Tibial nerve (tissue), 4 donors: ENCODE data around the gene BEAN1. TPM values are rescaled to one million over a fixed set of nuclear protein-coding genes. Genes with fewer than 3 reads are reported as not detected.
A peak's percentile ranks its signal among the peaks of the same experiment; 100 is the strongest.

Source experiments
- DNase-seq, 2 donors: peaks; one replicate each; pipeline ENCODE4 v3.0.0-alpha.2; 2019; ENCODE audit warnings: low spot score in 2 of 2
- H3K27ac ChIP-seq, 4 donors: fragments of 200-600 bp; sonication (generic) in 3 of 4; one replicate each; pipeline ENCODE4 v1.5.1; 2017 to 2019; ENCODE audit warnings: mild to moderate bottlenecking in 1 of 4
- H3K27me3 ChIP-seq, 2 donors: fragments of 200-600 bp; sonication (generic) in 1 of 2; one replicate each; pipeline versions ENCODE4 v1.5.1 to v1.6.0; 2017 to 2019
- H3K36me3 ChIP-seq, 3 donors: fragments of 200-600 bp; sonication (generic); one replicate each; pipeline ENCODE4 v1.5.1; 2018 to 2019
- H3K4me1 ChIP-seq, 4 donors: fragments of 200-600 bp; sonication (generic) in 3 of 4; one replicate each; pipeline ENCODE4 v1.5.1; 2017 to 2019
- H3K4me3 ChIP-seq, 4 donors: fragments of 200-600 bp; sonication (generic) in 3 of 4; one replicate each; pipeline ENCODE4 v1.5.1; 2017 to 2019; ENCODE audit warnings: mild to moderate bottlenecking in 1 of 4, moderate library complexity in 1 of 4
- H3K9me3 ChIP-seq, 4 donors: fragments of 200-600 bp; sonication (generic) in 3 of 4; one replicate each; pipeline ENCODE4 v1.5.1; 2017 to 2019
- CTCF ChIP-seq, 5 experiments: fragments of 200-600 bp in 3 of 5; fragments of 450-650 bp in 2 of 5; sonication (generic) in 3 of 5; IDR thresholded peaks; one replicate each; pipeline ENCODE4 v1.5.1; 2016 to 2019; ENCODE audit warnings: antibody characterized with exemption in 5 of 5, mild to moderate bottlenecking in 3 of 5, moderate library complexity in 2 of 5
- EP300 ChIP-seq, 2 donors: sonication (generic); formaldehyde crosslinking; IDR thresholded peaks; one replicate each; pipeline ENCODE4 v1.6.1; 2017; ENCODE audit warnings: antibody characterized with exemption in 2 of 2, mild to moderate bottlenecking in 1 of 2
- POLR2A ChIP-seq, 2 donors: fragments of 450-650 bp; IDR thresholded peaks; one replicate each; pipeline ENCODE4 v1.6.1; 2017; ENCODE audit warnings: antibody characterized with exemption in 2 of 2, mild to moderate bottlenecking in 2 of 2, moderate library complexity in 2 of 2
- WGBS, 2 donors: methylation state at CpG; one replicate each; pipeline ENCODE4 v1.1.5; 2018; 5-methylcytosine and 5-hydroxymethylcytosine counted together
- total RNA-seq, 4 donors: library from RNA; depleted of rRNA; stranded (reverse); fragments of >200 nt; gene quantifications; one replicate each; pipeline ENCODE4 v1.1.0, GENCODE V29; 2016

Gene BEAN1
- total RNA-seq, 4 donors from 2014 or later, result 0.21 to 1.4 (median 0.30) TPM; not detected in 1

- Histone ChIP-seq H3K36me3 (peaks cover 0 to 46% (median 5%) of the 10 kb centered on the region in 3 donors), H3K27me3 (no peaks in the 10 kb centered on the region), H3K4me1 (peaks cover 0 to 55% (median 42%) of the 10 kb centered on the region in 4 donors), H3K27ac (peak overlapping the region in 3 of 4 donors; percentile 63 to 99 (median 75)), H3K9me3 (no peaks in the 10 kb centered on the region), H3K4me3 (no peak overlapping the region)
- 67 to 72% methylated on average over 9 of the region's 9 CpGs for WGBS, 2 donors
- no peak for TF ChIP-seq POLR2A (IDR thresholded peaks at IDR 0.05)
- TF ChIP-seq EP300 (IDR thresholded peaks at IDR 0.05), result peak in 1 of 2 donors; percentile 59
- no peak for DNase-seq
Measured at GRCh38 chr16:66523861-66524354, 96.8 kb downstream of the BEAN1 start.

- peak overlapping the region in 3 of 4 donors; percentile 63 to 99 (median 75) for H3K27ac ChIP-seq
- no peak overlapping the region for H3K4me3 ChIP-seq
- H3K27me3 ChIP-seq, result no peaks in the 10 kb centered on the region
- no peak for TF ChIP-seq POLR2A (IDR thresholded peaks at IDR 0.05)
- TF ChIP-seq EP300 (IDR thresholded peaks at IDR 0.05), result peak in 1 of 2 donors; percentile 65
- 69 to 77% methylated on average over 6 of the region's 6 CpGs for whole genome bisulfite sequencing, 2 donors
- no peak for DNase-seq
- no peaks in the 10 kb centered on the region for H3K9me3 ChIP-seq
- H3K4me1 ChIP-seq, result peaks cover 0 to 51% (median 37%) of the 10 kb centered on the region in 4 donors
- peaks cover 0 to 54% (median 5%) of the 10 kb centered on the region in 3 donors for H3K36me3 ChIP-seq
Measured at GRCh38 chr16:66524601-66525164, 97.6 kb downstream of the BEAN1 start.

- Histone ChIP-seq H3K27me3 (no peaks in the 10 kb centered on the region), H3K4me3 (no peak overlapping the region), H3K36me3 (peaks cover 0 to 63% (median 5%) of the 10 kb centered on the region in 3 donors), H3K9me3 (no peaks in the 10 kb centered on the region), H3K27ac (peak overlapping the region in 3 of 4 donors; percentile 63 to 99 (median 75)), H3K4me1 (peaks cover 0 to 46% (median 30%) of the 10 kb centered on the region in 4 donors)
- no peak for DNase-seq
- WGBS, 2 donors, result 81 to 86% methylated on average over 9 of the region's 9 CpGs
- TF ChIP-seq EP300 (IDR thresholded peaks at IDR 0.05) (no peak), POLR2A (IDR thresholded peaks at IDR 0.05) (no peak), CTCF (IDR thresholded peaks at IDR 0.05) (no peak)
Measured at GRCh38 chr16:66525396-66526180, 98.5 kb downstream of the BEAN1 start.

GRCh38 chr16:66528294-66528693 is 101.2 kb downstream of the BEAN1 start:
- Histone ChIP-seq H3K36me3 (peaks cover 0 to 89% (median 5%) of the 10 kb centered on the region in 3 donors), H3K27me3 (no peaks in the 10 kb centered on the region)
- TF ChIP-seq POLR2A (IDR thresholded peaks at IDR 0.05) (no peak), EP300 (IDR thresholded peaks at IDR 0.05) (no peak), CTCF (IDR thresholded peaks at IDR 0.05) (no peak)

GRCh38 chr16:66529475-66529874 is 102.4 kb downstream of the BEAN1 start:
- 83 to 90% methylated on average over 6 of the region's 6 CpGs for WGBS, 2 donors
- Histone ChIP-seq H3K4me3 (no peak overlapping the region), H3K9me3 (no peaks in the 10 kb centered on the region), H3K4me1 (peaks cover 0 to 9% (median 0%) of the 10 kb centered on the region in 4 donors), H3K27me3 (no peaks in the 10 kb centered on the region), H3K27ac (no peak overlapping the region), H3K36me3 (peaks cover 0 to 99% (median 5%) of the 10 kb centered on the region in 3 donors)
- DNase-seq, result no peak
- TF ChIP-seq EP300 (IDR thresholded peaks at IDR 0.05) (no peak), CTCF (IDR thresholded peaks at IDR 0.05) (no peak), POLR2A (IDR thresholded peaks at IDR 0.05) (no peak)

More at GRCh38 chr16:66528294-66528693, 101.2 kb downstream of the BEAN1 start:
- Histone ChIP-seq H3K4me1 (peaks cover 0 to 21% (median 6%) of the 10 kb centered on the region in 4 donors), H3K9me3 (no peaks in the 10 kb centered on the region), H3K27ac (no peak overlapping the region), H3K4me3 (no peak overlapping the region)
- 93 to 94% methylated on average over 5 of the region's 5 CpGs for WGBS, 2 donors
- DNase-seq, result no peak

Other genes starting within 250 kb of the BEAN1 start
- 10 to 100 TPM; 47.3 to 79.3 (median 67.0) TPM for gene CDH5, start 60.6 kb upstream of the BEAN1 start, total RNA-seq
- 10 to 100 TPM; 42.3 to 81.8 (median 64.7) TPM for gene TK2, start 122.8 kb downstream of the BEAN1 start, total RNA-seq
- gene CKLF, start 125.3 kb downstream of the BEAN1 start, total RNA-seq, result 10 to 100 TPM; 31.8 to 75.4 (median 35.6) TPM
- gene CMTM1, start 139.1 kb downstream of the BEAN1 start, total RNA-seq, result 1 to 10 TPM in 3 of 4 donors, not detected in 1; 2.0 to 5.1 (median 2.1) TPM
- gene CMTM2, start 152.2 kb downstream of the BEAN1 start, total RNA-seq, result not detected
- 10 to 100 TPM; 19.3 to 43.9 (median 38.5) TPM for gene CMTM3, start 177.4 kb downstream of the BEAN1 start, total RNA-seq